Kidney glomerular epithelial cell (primary cell): ENCODE measurements around the gene GSS.

Source experiments
- DNase-seq: peaks from one replicate; lab custom pipeline; 2025; lab: John Stamatoyannopoulos, UW

The GSS gene

GRCh38 chr20:34978092-34978744, 22.6 kb upstream of the GSS start:
- no peak for DNase-seq

GRCh38 chr20:34977365-34978091, 21.9 kb upstream of the GSS start:
- no peak for DNase-seq

GRCh38 chr20:34976286-34976685, 20.7 kb upstream of the GSS start:
- no peak for DNase-seq

- no peak for DNase-seq
Observed at GRCh38 chr20:34974246-34974645, 18.6 kb upstream of the GSS start.

GRCh38 chr20:34971561-34972235, 16.1 kb upstream of the GSS start:
- DNase-seq, result no peak

- DNase-seq, result no peak
Observed at GRCh38 chr20:34970846-34971560, 15.4 kb upstream of the GSS start.

- no peak for DNase-seq
Observed at GRCh38 chr20:34970193-34970840, 14.7 kb upstream of the GSS start.

GRCh38 chr20:34968042-34968775, 12.6 kb upstream of the GSS start:
- no peak for DNase-seq

- DNase-seq, result no peak
Observed at GRCh38 chr20:34967421-34967820, 11.8 kb upstream of the GSS start.

GRCh38 chr20:34965051-34965450, 9.4 kb upstream of the GSS start:
- no peak for DNase-seq

GRCh38 chr20:34964486-34964885, 8.9 kb upstream of the GSS start:
- no peak for DNase-seq

GRCh38 chr20:34956751-34957472, 1.3 kb upstream of the GSS start:
- DNase-seq, result no peak

- DNase-seq, result no peak
Observed at GRCh38 chr20:34956041-34956458, 444 bp upstream of the GSS start.

GRCh38 chr20:34954904-34955230, 739 bp downstream of the GSS start:
- DNase-seq, result no peak

- no peak for DNase-seq
Observed at GRCh38 chr20:34953960-34954359, 1.6 kb downstream of the GSS start.

- peak; percentile 94 for DNase-seq
Observed at GRCh38 chr20:34952671-34953070, 2.9 kb downstream of the GSS start.

GRCh38 chr20:34951652-34952051, 4.0 kb downstream of the GSS start:
- DNase-seq, result no peak

- DNase-seq, result peak; percentile 61
Observed at GRCh38 chr20:34951252-34951651, 4.4 kb downstream of the GSS start.

GRCh38 chr20:34949120-34949519, 6.5 kb downstream of the GSS start:
- no peak for DNase-seq

- peak; percentile 67 for DNase-seq
Observed at GRCh38 chr20:34948030-34948429, 7.6 kb downstream of the GSS start.

- no peak for DNase-seq
Observed at GRCh38 chr20:34947336-34947735, 8.3 kb downstream of the GSS start.
